HCEC 1CT (cell line): ENCODE results near the gene PROB1.
A peak's percentile ranks its signal among the peaks of the same experiment; 100 is the strongest.
"Not testable (repeated sequence)": the region's sequence is repeated elsewhere in the genome, so short reads cannot be mapped to it uniquely, and the experiment has no call there.

Experiments used
- DNase-seq: peaks from one replicate; pipeline ENCODE4 v3.0.0-alpha.2; 2017

The PROB1 gene, protein sequence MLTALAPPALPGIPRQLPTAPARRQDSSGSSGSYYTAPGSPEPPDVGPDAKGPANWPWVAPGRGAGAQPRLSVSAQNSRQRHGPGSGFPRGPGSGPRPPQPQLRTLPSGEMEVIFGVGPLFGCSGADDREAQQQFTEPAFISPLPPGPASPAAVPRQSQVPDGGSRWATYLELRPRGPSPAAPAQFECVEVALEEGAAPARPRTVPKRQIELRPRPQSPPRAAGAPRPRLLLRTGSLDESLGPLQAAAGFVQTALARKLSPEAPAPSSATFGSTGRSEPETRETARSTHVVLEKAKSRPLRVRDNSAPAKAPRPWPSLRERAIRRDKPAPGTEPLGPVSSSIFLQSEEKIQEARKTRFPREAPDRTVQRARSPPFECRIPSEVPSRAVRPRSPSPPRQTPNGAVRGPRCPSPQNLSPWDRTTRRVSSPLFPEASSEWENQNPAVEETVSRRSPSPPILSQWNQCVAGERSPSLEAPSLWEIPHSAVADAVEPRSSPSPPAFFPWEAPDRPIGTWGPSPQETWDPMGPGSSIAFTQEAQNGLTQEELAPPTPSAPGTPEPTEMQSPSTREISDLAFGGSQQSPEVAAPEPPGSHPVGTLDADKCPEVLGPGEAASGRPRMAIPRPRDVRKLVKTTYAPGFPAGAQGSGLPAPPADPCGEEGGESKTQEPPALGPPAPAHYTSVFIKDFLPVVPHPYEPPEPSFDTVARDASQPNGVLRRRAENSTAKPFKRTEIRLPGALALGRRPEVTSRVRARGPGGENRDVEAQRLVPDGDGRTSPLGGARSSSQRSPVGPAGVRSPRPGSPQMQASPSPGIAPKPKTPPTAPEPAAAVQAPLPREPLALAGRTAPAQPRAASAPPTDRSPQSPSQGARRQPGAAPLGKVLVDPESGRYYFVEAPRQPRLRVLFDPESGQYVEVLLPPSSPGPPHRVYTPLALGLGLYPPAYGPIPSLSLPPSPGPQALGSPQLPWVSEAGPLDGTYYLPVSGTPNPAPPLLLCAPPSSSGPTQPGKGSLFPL

DNA sequence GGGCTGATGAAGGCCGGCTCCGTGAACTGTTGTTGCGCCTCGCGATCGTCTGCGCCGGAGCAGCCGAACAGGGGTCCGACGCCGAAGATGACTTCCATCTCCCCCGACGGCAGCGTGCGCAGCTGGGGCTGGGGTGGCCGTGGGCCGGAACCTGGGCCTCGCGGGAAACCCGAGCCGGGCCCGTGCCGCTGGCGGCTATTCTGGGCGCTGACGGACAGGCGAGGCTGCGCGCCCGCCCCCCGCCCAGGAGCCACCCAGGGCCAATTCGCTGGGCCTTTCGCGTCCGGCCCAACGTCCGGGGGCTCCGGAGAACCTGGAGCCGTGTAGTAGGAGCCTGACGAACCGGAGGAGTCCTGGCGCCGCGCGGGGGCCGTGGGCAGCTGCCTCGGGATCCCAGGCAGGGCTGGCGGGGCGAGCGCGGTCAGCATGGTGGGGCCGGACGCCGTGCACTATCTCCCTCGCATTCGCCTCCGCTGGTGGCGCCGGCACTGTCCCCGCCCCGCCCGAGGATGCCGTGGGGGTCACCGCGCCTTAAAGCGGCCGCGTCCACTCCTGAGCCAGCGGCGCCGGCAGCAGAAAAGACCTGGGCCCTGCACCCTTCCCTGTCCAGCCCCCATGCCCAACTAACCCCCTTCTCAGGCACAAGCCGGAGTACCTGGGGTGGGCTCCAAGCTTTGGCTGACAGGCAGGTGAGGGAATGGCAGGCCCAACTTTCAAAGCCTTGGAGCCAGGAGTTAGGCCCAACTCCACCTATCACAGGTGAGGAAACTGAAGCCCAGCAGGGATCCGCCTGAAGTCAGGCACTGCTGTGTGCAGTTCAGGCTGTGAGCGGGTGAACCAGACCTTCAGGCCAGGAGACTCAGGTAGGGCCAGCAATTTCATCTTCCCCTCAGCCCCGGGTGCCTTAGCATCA is at the start of gene PROB1:
PROB1 (minus strand) TSS at position 451 of the 913 bp plus-strand sequence; CDS start at position 428, 23 bp downstream.
- no peak for DNase-seq

DNA sequence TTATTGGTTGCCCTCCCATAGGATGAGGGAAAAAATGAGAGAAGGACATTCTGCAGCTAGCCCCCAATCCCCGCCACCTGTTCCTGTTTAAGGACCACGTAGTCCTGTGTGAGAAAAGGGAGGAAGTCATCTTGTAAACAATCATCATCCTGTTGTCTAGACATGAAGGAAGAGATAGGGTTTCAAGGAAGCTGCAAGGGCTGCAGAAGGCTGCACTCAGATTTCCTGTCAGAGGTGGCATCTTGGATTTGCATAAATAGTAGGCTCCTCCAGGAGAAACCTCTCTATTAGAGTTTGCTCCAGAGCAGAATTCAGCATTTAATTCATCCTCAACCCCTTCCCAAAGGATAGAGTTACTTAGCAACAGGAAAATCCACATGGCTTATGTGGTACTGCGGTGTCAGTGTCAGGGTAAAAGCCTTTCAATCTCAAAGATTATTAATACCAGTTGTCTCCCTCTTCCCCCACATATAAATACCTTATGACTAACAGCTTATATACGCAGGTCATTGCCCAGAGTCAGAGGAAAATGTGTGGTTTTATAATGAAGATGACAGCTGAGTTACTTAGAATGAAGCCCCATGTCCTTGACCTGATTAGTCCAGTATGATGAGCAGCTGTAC is 49.0 kb upstream of the PROB1 start:
- DNase-seq = peak; percentile 86

DNA sequence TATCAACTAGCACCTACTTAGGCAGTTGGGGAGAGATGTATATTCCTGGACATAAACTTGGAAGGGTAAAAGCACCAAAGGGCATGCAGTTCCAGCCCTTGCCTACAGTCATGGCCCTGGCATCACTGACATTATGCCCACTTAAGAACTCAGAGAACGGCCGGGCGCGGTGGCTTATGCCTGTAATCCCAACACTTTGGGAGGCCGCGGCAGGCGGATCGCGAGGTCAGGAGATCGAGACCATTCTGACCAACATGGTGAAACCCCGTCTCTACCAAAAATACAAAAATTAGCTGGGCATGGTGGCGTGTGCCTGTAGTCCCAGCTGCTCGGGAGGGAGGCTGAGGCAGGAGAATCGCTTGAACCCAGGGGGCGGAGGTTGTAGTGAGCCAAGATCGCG is 45.5 kb upstream of the PROB1 start:
- DNase-seq = not testable (repeated sequence)

DNA sequence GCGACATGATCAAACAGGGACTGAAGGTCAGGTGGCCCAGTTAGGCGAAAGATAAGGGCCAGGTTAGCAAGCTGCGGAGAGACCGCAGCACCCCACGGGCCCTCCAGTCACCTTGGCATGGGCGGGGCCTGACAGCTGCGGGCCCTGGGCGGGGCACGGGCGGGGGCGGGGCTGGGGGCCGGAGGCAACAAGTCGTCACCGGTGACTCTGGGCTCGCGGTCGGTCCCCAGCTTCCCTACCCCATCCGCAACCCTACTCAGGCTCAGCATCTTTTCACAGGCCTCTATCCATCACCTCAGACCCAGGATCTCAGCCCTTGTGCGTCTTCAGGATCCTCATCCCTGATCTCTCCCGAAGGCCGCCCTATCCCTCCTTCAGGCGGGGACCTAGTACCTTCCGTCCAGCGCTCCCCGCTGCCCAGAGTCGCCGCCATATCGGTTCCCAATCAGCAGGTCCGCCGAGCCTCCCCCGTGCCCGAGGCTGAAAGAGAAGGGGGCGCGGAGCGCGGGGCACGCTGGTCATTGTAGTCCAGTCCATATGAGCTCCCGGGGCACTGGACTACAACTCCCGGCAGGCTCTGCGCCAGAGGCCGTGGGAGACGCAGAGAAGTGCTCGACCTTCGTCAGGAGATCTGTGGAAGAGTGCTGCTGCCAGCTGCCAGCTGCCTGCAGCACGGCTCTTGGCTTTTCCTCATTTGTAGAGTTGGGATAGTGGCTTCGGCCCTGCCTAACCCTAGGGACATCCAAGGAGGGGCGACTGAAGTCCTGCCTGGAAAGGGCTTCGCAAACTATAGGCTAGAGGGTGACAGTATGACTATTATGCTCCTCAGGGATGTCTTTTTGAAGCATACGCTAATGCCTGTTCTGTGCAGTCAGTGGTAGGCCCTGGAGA is 44.4 kb upstream of the PROB1 start, which contains the start of gene DNAJC18:
DNAJC18 (minus strand) TSS at position 513 of the 891 bp plus-strand sequence; CDS start at position 433, 80 bp downstream.
- peak; percentile 83 for DNase-seq

DNA sequence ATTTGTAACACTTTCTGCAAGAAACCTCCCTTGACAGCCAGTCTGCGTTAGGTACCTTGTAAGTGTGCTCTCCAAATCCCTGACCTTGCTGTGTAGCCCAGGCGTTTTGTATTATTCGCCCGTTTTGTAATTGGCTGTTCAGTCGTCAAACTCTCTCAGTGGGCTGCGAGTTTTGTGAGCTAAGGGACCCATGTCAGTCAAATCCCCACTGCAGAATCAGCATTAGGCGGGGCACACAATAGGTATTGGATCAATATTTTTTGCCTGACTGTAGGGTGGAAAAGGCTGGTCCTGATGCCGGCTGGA is 43.8 kb upstream of the PROB1 start:
- DNase-seq = no peak

DNA sequence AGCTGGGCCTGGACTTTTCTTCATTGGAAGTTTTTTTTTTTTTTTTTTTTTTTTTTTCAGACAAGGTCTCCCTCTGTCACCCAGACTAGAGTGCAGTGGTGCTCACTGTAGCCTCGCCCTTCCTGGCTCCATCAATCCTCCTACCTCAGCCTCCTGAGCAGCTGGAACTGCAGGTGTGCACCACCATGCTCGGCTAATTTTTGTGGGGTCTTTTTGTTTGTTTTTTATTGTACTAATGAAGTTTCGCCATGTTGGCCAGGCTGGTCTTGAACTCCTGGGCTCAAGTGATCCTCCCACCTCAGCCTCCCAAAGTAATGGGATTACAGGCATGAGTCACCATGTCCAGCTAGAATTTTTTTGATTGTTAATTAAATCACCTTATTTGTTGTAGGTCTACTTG is 40.8 kb upstream of the PROB1 start:
- no peak for DNase-seq

DNA sequence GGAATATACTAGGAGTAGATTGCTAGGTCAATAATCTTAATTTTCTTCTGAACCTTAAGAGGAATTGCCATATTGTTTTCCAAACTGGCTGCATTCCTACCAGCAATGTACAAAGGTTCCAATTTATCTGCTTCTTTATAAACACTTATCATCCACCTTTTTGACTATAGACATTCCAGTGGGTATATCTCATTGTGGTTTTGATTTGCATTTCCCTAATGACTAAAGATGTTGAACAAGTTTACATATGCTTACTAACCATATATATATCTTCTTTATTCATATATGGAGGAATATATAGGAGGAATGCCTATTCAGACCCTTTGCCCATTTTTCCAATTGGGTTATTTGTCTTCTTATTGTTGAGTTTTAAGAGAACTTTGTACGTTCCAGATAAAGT is 36.8 kb upstream of the PROB1 start:
- DNase-seq = no peak

DNA sequence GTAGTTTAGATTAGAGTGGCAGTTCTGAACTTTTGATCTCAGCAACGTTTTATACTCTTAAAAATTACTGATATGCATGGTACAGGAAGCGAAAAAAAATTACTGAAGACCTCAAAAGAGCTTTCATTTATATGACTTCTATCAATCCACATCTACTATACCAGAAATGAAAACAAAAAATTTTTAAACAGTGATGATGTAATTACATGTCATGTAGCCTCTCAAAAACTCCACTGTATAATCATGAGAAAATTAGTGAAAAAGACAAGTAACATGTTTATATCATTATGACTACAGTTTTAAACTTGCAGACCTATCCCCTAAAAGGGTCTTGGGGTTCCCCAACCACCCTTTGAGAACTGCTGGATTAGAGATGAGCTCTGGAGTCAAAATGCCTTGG is 35.1 kb upstream of the PROB1 start:
- no peak for DNase-seq

DNA sequence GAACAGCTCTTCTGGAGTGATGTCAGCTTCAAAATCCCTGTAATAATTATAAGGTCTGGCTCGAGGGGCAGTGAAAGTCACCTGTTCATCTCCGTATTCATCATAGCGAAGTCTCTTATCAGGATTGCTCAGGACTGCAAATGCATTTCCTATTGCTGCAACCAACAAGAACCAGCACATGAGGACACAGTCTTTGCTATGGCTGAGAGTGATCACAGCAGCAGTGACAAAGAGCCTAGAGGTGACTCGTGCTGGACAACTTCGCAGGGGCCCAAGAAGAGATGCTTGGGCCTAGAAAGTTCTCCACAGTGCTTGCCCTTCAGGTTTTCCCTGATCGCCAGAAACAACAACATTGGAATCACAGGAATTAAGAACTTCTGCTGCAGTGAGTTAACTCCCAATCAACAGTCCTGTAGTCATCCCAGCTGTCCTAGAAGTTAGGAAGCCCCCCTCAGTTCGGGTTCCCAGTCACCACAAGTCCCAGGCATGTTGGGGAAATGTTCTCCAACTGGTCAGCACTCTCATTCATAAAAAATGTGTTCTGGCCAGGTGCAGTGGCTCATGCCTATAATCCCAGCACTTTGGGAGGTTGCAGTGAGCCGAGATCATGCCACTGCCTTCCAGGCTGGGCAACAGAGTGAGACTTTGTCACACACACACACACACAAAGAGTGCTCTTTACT is 31.4 kb upstream of the PROB1 start:
- peak; percentile 57 for DNase-seq

DNA sequence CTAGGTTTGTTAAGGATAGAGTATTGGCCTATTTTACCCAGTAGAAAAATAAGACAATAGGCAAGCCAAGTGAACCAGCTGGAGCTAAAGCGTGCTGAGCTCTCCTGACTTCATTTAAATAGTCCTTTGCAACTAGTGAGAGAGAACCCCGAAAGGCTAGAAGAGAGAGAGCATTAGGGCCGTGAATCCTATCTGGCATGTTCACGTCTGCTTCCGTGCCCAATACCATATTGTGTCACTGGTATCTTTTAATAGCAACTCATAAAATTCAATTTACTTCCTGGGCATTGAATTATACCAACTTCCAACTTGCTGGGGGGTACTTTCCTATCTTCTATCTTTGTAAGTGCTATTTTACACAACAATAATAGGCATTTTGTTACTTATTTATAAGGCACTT is 30.6 kb upstream of the PROB1 start:
- no peak for DNase-seq

DNA sequence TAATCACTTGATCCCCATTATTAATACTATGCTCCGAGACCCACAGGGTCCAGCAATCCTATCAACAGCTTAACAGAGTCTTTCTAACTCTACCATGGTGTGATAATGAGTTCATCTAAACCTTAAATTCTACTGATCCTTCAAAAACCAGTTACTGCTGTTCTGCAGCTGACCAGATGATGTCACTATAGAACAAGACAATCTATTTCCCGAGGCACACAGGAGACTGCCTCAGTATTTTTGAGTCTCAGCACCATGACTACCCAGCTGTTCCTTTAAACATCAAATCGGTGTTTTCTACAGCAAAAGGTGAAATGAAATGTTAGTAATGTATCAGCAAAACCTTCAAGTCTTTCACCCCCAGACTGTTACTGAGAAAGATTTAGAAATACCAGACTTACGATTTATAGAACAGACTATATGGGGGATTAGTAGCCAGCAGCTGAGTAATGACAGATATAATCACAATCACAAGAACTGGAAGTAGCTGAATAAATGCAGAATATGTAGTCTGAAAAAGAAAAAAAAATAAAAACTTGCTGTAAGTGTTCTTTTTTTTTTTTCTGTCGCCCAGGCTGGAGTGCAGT is 27.5 kb upstream of the PROB1 start:
- peak; percentile 72 for DNase-seq

DNA sequence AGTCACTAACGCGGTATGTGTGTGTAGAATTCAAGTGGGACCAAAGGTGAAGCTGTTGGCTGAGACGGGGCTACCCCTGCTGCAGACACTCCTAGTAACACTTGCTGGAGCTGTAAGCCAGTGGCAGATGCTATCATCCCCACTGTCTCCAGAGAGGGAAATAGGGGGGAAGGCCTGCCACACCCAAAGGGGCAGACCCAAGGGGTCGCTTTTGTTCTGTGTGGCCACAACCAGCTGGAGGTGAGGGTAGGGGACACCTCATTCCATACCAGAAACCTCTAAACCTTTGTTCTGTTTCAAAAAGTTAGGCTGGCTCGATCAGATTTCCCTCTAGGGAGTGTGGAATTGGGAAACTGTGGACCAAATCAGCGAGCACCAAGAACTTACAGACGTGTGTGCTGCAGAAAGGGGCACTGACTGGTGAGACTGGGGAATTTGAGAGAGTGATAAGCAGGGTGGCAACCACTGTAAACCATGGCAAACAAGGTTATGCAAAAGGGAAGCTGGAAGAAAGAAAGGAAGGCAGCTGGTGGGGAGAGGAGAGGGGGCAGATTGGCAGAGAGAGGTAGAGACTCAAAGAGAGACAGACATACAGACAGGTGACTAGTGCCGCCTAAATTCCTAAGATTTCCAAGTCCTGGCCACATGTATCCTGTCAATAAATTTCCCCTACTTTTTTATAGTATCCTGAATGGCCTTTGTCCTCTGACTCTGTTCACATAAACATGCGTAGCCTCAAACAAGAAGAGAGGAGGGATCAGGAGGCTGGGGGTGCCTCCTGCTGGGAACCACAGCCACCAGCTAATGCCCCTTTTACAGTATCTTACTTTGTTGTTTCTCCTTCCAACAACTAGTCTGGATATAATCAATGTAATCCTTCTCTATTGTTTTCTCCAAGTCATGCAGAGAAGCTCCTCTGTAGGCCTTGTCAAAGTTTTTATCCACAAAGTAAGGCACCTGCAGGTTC is 24.6 kb upstream of the PROB1 start:
- no peak for DNase-seq

DNA sequence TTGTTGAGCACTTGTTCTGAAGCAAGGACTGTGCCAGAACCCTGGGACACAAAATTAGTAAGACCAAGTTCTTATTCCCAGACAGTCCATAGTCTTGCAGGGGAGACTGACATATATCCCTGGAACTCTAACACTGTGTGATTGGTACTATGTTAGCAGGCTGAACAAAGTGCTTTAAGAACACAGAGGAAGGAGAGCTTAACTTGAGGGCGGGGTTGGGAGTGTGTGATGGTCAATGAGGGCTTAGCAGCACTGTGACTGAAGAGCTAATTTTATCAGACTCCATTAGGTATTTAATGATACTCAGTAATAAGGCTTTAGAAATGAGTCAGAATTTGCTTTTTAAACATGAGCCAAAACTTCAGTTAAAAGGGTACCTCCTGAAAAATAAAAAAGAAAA is 23.9 kb upstream of the PROB1 start:
- no peak for DNase-seq

DNA sequence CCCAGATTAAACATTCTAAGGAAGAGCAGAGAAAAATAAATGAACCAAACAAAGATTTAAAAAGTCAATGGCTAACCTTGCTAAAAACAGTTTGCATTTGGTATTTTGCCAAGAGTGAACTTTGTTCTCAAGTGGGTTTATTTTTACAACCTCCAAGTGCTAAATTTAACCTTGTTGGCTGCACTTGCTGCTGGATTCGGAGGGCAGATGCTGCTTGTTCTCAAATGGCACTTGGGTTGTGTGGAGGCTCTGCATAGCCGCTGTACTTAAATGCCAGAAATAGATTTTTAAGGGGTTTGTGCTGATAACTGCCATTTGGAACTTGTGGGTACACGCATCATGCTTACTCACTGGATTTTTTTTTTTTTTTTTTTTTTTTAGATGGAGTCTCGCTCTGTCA is 22.3 kb upstream of the PROB1 start:
- no peak for DNase-seq

DNA sequence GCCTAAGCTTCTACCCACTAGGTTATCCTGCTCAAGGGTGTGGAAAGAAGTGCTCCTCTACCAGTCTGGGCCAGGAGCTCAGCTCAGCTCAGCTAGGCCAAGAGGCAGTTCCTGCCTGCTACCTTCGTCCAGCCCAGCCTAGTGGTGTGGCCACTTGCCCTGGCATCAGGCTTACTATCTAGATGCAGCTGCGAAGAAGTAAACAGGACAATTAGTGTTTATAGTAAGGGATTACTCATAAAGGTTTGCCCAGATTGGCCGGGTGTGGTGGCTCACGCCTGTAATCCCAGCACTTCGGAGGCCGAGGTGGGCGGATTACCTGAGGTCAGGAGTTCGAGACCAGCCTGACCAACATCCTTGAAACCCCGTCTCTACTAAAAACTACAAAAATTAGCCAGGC is 21.7 kb upstream of the PROB1 start:
- DNase-seq = no peak

DNA sequence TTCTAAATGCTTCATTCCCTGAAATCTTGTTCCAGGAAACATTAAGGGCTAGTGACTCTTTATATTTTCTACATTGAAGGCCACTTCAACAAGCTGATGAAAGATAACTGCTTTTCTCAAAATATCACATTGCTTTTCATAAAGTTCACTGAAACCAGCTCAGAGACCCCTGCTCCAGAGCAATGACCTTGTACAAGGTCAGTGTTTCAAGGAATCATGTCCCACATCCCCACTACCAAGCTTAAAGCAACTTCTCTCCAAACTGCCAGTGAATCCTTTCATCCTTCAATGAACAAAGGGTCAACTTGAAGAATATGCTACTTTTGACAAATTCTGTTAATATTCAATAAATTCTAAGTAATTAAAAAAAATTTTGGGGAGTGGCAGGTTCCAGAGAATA is 21.0 kb upstream of the PROB1 start:
- DNase-seq = no peak

DNA sequence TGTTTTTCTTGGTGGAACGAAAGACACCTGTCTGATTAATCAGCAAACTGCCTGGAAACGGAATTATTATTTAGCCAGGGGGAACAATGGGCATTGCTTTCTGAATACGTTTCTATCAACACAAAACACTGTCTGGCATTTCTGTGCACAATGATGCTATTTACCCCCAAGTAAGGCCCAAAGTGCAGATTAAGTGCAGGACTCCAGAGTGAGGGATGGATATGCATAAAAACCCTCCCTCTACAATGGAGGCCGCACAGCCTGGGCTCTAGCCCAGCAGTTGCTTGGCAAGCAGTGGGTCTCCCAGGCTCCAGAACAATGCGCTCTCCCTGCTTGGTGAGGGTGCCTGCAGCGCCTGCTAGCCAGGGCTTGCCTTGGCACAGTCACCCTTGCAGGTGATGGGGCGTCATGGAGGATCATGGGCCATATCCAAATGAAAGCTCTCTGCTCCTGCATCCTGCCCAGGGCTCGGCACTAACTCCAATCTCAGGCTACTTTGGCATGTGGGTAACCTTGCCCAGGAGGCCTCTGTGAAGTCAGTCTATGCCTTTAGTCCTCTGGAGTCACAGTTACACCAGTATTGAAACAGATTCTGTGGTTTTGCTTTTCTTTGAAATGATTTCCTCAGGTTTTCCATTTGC is 20.4 kb upstream of the PROB1 start:
- DNase-seq = no peak

DNA sequence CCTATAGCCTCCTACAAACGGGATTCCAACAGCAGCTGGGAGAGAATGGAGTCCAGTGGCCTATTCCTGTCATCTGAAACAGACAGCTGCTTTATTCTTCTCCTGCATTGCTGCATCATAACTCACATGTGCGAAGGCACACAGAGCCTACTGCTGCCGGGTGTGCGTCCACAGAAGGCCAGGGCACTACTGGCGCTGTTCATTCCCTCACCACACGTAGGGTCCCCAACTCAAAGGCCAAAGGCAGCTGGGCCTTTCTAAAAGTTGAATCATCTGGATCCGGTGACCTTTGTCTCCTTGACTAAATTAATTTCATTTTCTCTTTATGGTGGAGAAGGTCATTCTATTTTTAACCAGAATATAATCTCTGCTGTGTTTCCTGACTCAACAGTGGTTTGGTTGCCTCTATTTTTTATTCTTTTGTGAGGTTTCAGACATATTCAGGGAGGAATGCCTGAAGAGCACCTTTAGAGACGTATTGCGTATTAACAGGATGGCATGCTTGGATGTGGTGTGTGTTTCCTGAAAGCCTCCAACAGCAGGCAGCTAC is 19.8 kb upstream of the PROB1 start:
- no peak for DNase-seq
